Astrocyte of the cerebellum (primary cell): ENCODE data around the gene ANKRD49.

ENCODE experiments used
- DNase-seq: peaks from one replicate; pipeline ENCODE4 v3.0.0-alpha.2; 2011; ENCODE audit warnings: low read depth
- H3K4me3 ChIP-seq: 2 replicates; pipeline ENCODE4 v1.5.1; 2011; ENCODE audit warnings: mild to moderate bottlenecking, low read depth, low read length, moderate library complexity
- in situ Hi-C: cut with HindIII; loops from 2 replicates; pipeline ENCODE4 v1.10.0; 2017; ENCODE audit warnings: low sequenced_read_pairs
- TF ChIP-seq, protein P1 (sequence below): IDR thresholded peaks from 2 replicates; pipeline ENCODE4 v1.5.1; 2012; ENCODE audit warnings: low read length, low read depth, moderate library complexity, mild to moderate bottlenecking; ENCODE audit errors: missing control alignments

The ANKRD49 gene

GRCh38 chr11:94472916-94473799, 20.6 kb upstream of the ANKRD49 start:
- TF ChIP-seq, protein P1, sequence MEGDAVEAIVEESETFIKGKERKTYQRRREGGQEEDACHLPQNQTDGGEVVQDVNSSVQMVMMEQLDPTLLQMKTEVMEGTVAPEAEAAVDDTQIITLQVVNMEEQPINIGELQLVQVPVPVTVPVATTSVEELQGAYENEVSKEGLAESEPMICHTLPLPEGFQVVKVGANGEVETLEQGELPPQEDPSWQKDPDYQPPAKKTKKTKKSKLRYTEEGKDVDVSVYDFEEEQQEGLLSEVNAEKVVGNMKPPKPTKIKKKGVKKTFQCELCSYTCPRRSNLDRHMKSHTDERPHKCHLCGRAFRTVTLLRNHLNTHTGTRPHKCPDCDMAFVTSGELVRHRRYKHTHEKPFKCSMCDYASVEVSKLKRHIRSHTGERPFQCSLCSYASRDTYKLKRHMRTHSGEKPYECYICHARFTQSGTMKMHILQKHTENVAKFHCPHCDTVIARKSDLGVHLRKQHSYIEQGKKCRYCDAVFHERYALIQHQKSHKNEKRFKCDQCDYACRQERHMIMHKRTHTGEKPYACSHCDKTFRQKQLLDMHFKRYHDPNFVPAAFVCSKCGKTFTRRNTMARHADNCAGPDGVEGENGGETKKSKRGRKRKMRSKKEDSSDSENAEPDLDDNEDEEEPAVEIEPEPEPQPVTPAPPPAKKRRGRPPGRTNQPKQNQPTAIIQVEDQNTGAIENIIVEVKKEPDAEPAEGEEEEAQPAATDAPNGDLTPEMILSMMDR, result no peak
- in situ Hi-C loops, result no loop called here
- H3K4me3 ChIP-seq, result no peak overlapping the region
- peak; percentile 33 for DNase-seq

DNA sequence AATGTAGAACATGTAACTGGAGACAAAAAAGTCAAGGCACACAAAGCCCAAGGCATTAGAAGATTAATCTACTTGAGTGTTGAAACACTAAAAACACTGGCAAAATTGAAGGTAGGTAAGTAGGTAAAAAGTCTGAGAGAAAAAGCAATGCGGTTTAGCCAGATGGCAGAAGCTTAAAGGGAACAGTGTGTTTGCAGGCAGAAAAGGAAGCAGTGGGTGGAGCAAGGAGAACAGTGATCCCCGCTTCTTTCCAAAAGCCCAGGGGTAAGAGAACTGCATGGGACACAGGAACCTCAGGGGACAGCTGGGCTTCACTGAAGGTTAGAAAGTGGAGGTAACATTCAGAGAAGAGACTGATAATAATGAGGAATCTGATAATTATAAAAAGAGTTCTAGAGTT, 16.2 kb upstream of the ANKRD49 start:
- no peak for DNase-seq
- no peak overlapping the region for H3K4me3 ChIP-seq
- TF ChIP-seq, protein P1, result no peak
- in situ Hi-C loops, result no loop called here

DNA sequence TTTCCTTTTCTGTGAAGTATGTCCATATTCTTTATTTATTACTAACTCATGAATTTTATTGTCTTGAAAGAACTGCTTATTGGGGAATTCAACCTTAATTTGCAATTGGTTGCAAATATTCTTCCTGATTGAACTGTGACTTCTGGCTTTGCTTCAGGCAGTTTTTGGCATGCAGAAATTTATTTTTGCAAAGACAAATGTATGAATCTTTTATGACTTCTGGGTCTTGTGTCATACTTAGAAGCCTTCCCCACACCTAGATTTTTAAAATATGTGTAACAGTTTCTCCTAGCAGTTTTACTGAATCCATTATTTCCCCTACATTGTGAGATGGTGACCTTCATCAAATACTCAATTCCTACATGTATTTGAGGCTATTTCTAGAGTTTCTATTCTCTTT, 12.4 kb upstream of the ANKRD49 start:
- no peak for DNase-seq
- in situ Hi-C loops, result no loop called here
- TF ChIP-seq, protein P1, result no peak
- H3K4me3 ChIP-seq, result no peak overlapping the region

DNA sequence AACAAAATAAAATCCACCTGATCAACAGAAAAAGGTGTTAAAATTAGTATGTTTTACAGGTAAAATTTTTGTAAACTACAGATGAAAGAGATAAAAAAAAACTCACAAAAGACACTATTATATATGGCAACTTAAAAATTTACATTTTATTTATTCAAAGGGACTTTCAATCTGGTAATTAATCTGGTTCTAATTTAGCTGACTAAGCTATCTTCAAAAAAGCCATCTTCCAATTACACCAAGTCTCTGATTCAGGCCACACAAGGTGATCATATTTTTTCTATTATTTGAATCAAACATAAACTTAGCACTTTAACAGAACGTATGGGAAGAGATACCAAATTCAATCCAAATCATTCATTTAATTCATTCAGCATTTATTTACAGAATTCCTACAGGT, 7.7 kb upstream of the ANKRD49 start:
- TF ChIP-seq, protein P1, result no peak
- DNase-seq, result no peak
- in situ Hi-C loops, result no loop called here
- H3K4me3 ChIP-seq, result no peak overlapping the region

GRCh38 chr11:94494126-94494680, 419 bp downstream of the ANKRD49 start:
- DNase-seq, result no peak
- TF ChIP-seq, protein P1, result no peak
- peak overlapping the region; percentile 88 for H3K4me3 ChIP-seq
- in situ Hi-C loops, result no loop called here

- DNase-seq, result no peak
- in situ Hi-C loops, result no loop called here
- H3K4me3 ChIP-seq, result no peak overlapping the region
- TF ChIP-seq, protein P1, result no peak
Observed at GRCh38 chr11:94500181-94500580, 6.4 kb downstream of the ANKRD49 start.
